ENCODE data around the gene MED23. TPM values are rescaled to one million over a fixed set of nuclear protein-coding genes. Genes with fewer than 3 reads are reported as not detected.

Gene MED23
- total RNA-seq, 2 experiments from 2014 or later: 23.9 to 25.3 TPM

DNA sequence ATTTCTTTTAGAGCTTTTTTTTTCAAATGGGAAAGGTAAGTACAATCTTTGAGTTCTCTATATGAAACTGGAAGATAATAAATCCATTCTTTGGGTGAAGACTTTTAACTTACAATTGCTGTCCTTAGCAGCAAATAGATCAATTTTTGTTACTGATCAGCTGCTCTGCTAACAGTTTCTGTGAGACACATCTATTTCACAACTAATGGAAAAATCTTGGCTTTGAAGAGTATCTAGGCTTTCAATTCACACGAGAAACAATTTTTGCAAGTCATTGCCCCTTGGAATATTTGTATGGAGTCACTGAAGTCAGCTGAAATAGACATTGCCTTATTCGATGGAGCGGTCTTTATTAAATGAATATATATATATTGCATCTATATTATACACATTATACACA is 75.5 kb downstream of the MED23 start:
- no peak for ATAC-seq
- ChIA-PET POLR2A (no interaction called here), CTCF (interaction anchor here (1.4 kb wide), 1 partner anchor 20 kb away, joined by 5 read pairs; no protein-coding TSS in a partner anchor)
- TF ChIP-seq CTCF (IDR thresholded peaks at IDR 0.05): no peak
- Mint-ChIP-seq H3K27me3 (peaks cover 5% of the 10 kb centered on the region), H3K36me3 (ENCODE audit: low read depth) (no peaks in the 10 kb centered on the region), H3K4me1 (ENCODE audit: low read depth) (peaks cover 2% of the 10 kb centered on the region), H3K27ac (no peak overlapping the region), H3K4me3 (no peak overlapping the region), H3K9me3 (no peaks in the 10 kb centered on the region)
- intact Hi-C loops (cut with micrococcal nuclease): no loop called here
- DNase-seq: no peak

GRCh38 chr6:131551902-131552301 is 76.1 kb downstream of the MED23 start:
- ChIA-PET CTCF (interaction anchor here (0.8 to 1.4 kb wide), 3 partner anchors 18 to 32 kb away, joined by 3 to 5 read pairs (median 3); no protein-coding TSS in a partner anchor), POLR2A (no interaction called here)
- ATAC-seq (no peak), DNase-seq (no peak)
- Mint-ChIP-seq H3K36me3 (ENCODE audit: low read depth) (no peaks in the 10 kb centered on the region), H3K27ac (no peak overlapping the region), H3K4me3 (no peak overlapping the region), H3K4me1 (ENCODE audit: low read depth) (peaks cover under 1% of the 10 kb centered on the region), H3K27me3 (peaks cover 5% of the 10 kb centered on the region), H3K9me3 (no peaks in the 10 kb centered on the region)
- intact Hi-C loops (cut with micrococcal nuclease): no loop called here
- TF ChIP-seq CTCF (IDR thresholded peaks at IDR 0.05): no peak

DNA sequence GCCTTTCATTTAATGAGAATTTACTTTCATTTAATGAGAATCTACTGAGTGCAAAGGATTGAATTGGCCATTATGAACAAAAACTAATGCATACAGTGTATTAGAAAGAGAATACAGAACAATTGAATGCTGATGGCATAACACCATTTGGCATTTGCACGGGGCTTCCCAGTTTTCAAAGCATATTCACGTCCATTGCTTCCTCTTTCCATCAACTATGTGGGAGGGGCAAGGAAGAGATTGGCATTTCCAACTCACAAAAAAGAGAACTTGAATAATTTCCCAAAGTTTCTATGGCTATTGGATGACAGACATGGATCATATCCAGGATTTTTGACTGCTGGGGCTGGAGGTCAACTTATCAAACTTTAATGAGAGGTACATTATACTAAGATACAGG is 78.2 kb downstream of the MED23 start:
- no peak overlapping the region for H3K27ac Mint-ChIP-seq
- ChIA-PET POLR2A (no interaction called here), CTCF (no interaction called here)
- no peak for DNase-seq
- ATAC-seq: no peak
- no peak for TF ChIP-seq CTCF (IDR thresholded peaks at IDR 0.05)
- no peaks in the 10 kb centered on the region for H3K4me1 Mint-ChIP-seq (ENCODE audit: low read depth)
- intact Hi-C loops (cut with micrococcal nuclease): loop anchor here (1.0 kb wide), 1 partner anchor 12 kb away; no protein-coding TSS in a partner anchor
- H3K9me3 Mint-ChIP-seq: no peaks in the 10 kb centered on the region
- no peak overlapping the region for H3K4me3 Mint-ChIP-seq
- H3K36me3 Mint-ChIP-seq (ENCODE audit: low read depth): no peaks in the 10 kb centered on the region
- H3K27me3 Mint-ChIP-seq: peaks cover 5% of the 10 kb centered on the region

DNA sequence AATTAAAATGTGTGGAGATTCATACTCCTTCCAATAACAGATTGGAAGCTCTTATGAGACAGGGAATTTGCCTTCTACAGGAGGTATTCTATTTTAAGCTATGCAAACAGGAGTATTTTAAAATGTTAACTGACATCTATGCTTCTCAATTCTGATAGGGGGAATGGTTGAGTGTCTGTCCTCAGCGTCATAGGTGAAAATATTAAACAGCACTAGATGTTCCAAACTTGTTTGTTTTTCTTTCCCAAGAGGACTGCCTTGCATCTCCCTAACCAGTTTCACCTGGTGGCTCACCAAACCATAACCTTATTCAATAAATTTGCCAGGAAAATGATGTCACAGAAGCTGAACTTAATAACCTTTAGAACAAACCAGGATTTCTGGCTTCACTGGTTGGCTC is 79.6 kb downstream of the MED23 start:
- CTCF ChIA-PET: interaction anchor here (0.8 to 1.7 kb wide), 2 partner anchors 14 to 25 kb away, joined by 4 to 6 read pairs; no protein-coding TSS in a partner anchor
- no peaks in the 10 kb centered on the region for H3K4me1 Mint-ChIP-seq (ENCODE audit: low read depth)
- POLR2A ChIA-PET: interaction anchor here (0.5 to 0.9 kb wide), 2 partner anchors 18 to 272 kb away, joined by 3 read pairs; no protein-coding TSS in a partner anchor
- no peak overlapping the region for H3K27ac Mint-ChIP-seq
- H3K27me3 Mint-ChIP-seq: peaks cover 1% of the 10 kb centered on the region
- no peak overlapping the region for H3K4me3 Mint-ChIP-seq
- DNase-seq (no peak), ATAC-seq (no peak)
- intact Hi-C loops (cut with micrococcal nuclease): no loop called here
- TF ChIP-seq CTCF (IDR thresholded peaks at IDR 0.05): no peak
- no peaks in the 10 kb centered on the region for H3K36me3 Mint-ChIP-seq (ENCODE audit: low read depth)
- no peaks in the 10 kb centered on the region for H3K9me3 Mint-ChIP-seq

DNA sequence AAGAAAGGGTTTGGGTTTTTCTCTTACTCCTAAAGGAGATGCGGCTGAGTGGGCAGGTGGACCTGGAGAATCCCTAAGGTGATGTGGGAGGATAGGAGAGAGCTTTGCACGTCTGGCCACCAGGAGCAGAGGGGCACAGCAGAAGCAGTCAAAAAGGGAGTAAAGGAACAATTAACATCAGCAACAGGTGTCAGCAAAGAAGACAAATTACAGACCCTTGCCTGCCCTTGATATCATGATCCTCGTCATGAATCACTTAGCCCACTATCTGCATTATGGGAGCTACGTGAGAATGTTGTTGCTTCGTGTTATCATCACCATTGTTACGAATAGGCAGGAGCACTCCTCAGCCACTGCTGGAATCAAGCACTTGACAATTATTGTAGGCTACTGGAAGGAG is 80.6 kb downstream of the MED23 start:
- ChIA-PET POLR2A (no interaction called here), CTCF (interaction anchor here (1.4 kb wide), 1 partner anchor 663 kb away, joined by 3 read pairs; no protein-coding TSS in a partner anchor)
- ATAC-seq (no peak), DNase-seq (no peak)
- Mint-ChIP-seq H3K4me3 (no peak overlapping the region), H3K4me1 (ENCODE audit: low read depth) (no peaks in the 10 kb centered on the region), H3K27me3 (no peaks in the 10 kb centered on the region), H3K36me3 (ENCODE audit: low read depth) (no peaks in the 10 kb centered on the region), H3K9me3 (no peaks in the 10 kb centered on the region), H3K27ac (no peak overlapping the region)
- intact Hi-C loops (cut with micrococcal nuclease): no loop called here
- no peak for TF ChIP-seq CTCF (IDR thresholded peaks at IDR 0.05)

Measured in activated CD8-positive, alpha-beta T cell treated with anti-CD3 and anti-CD28 coated beads for 36 hours (primary cell).